T-cell (primary cell): ENCODE results near the gene C5orf15. TPM values are rescaled to one million over a fixed set of nuclear protein-coding genes. Genes with fewer than 3 reads are reported as not detected.
A peak's percentile ranks its signal among the peaks of the same experiment; 100 is the strongest.
"Not testable (repeated sequence)": the region's sequence is repeated elsewhere in the genome, so short reads cannot be mapped to it uniquely, and the experiment has no call there.

Source experiments
- ATAC-seq, 4 experiments: fragments of 200-7000 bp in 3 of 4; fragments of 150-1000 bp in 1 of 4; cut with Tn5 transposase; replicated peaks in 1 of 4; 1 replicate in 3 of 4; 2 replicates in 1 of 4; pipeline ENCODE4 v1.10.0; 2021; ENCODE audit warnings: moderate library complexity in 3 of 4, mild to moderate bottlenecking in 2 of 4, moderate number of reproducible peaks in 1 of 4
- CTCF ChIA-PET, 2 donors: fragments of 300-600 bp; sonication (Branson Sonifier 250); formaldehyde crosslinking; loops; one replicate each; lab custom pipeline; 2022; ENCODE audit warnings: antibody characterized with exemption in 2 of 2; lab: Charles Lee
- POLR2A ChIA-PET, 2 donors: fragments of 300-600 bp; sonication (Branson Sonifier 250); formaldehyde crosslinking; loops; one replicate each; lab custom pipeline; 2022; ENCODE audit warnings: antibody characterized with exemption in 2 of 2; lab: Charles Lee
- DNase-seq, 35 experiments: peaks; one replicate each; pipeline versions ENCODE4 v3.0.0 to v3.0.0-alpha.2; 2013 to 2023
- H3K27ac ChIP-seq: one replicate; pipeline ENCODE4 v1.5.1; 2013; ENCODE audit warnings: low read length
- H3K27me3 ChIP-seq, 2 experiments: replicated peaks in 1 of 2; 1 replicate in 1 of 2; 2 replicates in 1 of 2; pipeline versions ENCODE4 v1.6.1 to v1.7.0; 2013; ENCODE audit warnings: low read length in 1 of 2, mixed read lengths in 1 of 2; ENCODE audit not compliant: control insufficient read depth in 2 of 2, insufficient read depth in 2 of 2; ENCODE audit errors: extremely low read depth in 1 of 2
- H3K36me3 ChIP-seq, 2 donors: 1 replicate in 1 of 2; 2 replicates in 1 of 2; pipeline versions ENCODE4 v1.6.1 to v1.7.0; 2013; ENCODE audit warnings: low read length in 1 of 2; ENCODE audit not compliant: control insufficient read depth in 2 of 2, insufficient read depth in 1 of 2; ENCODE audit errors: extremely low read depth in 1 of 2
- H3K4me1 ChIP-seq, 2 experiments: 1 replicate in 1 of 2; 2 replicates in 1 of 2; pipeline versions ENCODE4 v1.6.1 to v1.7.0; 2013; ENCODE audit warnings: low read length in 2 of 2, mixed read lengths in 1 of 2; ENCODE audit not compliant: insufficient read depth in 2 of 2, control insufficient read depth in 1 of 2; ENCODE audit errors: extremely low read depth in 1 of 2
- H3K4me3 ChIP-seq, 2 donors: 1 replicate in 1 of 2; 2 replicates in 1 of 2; pipeline versions ENCODE4 v1.5.1 to v1.7.0; 2013; ENCODE audit warnings: mild to moderate bottlenecking in 2 of 2, low read length in 1 of 2, moderate library complexity in 1 of 2; ENCODE audit not compliant: control insufficient read depth in 1 of 2; ENCODE audit errors: extremely low read depth in 1 of 2
- H3K9me3 ChIP-seq: 2 replicates; pipeline ENCODE4 v1.7.0; 2013
- H3K27ac Mint-ChIP-seq, 2 donors: one replicate each; pipeline ENCODE4 v1.8.0; 2020 to 2021; ENCODE audit warnings: mild to moderate bottlenecking in 2 of 2, mixed read lengths in 2 of 2
- H3K27me3 Mint-ChIP-seq, 2 donors: one replicate each; pipeline ENCODE4 v1.8.0; 2021 to 2022; ENCODE audit warnings: mixed read lengths in 2 of 2
- H3K36me3 Mint-ChIP-seq: one replicate; pipeline ENCODE4 v1.8.0; 2021; ENCODE audit warnings: mixed read lengths
- H3K4me1 Mint-ChIP-seq, 3 donors: one replicate each; pipeline ENCODE4 v1.8.0; 2020 to 2022; ENCODE audit warnings: mixed read lengths in 3 of 3, mild to moderate bottlenecking in 1 of 3
- H3K4me3 Mint-ChIP-seq, 3 donors: one replicate each; pipeline ENCODE4 v1.8.0; 2020 to 2022; ENCODE audit warnings: mild to moderate bottlenecking in 3 of 3, mixed read lengths in 3 of 3, moderate library complexity in 3 of 3
- H3K9me3 Mint-ChIP-seq, 3 donors: one replicate each; pipeline ENCODE4 v1.8.0; 2020 to 2022; ENCODE audit warnings: mixed read lengths in 3 of 3
- whole genome bisulfite sequencing: methylation state at CpG from one replicate; pipeline ENCODE4 v1.1.5; 2013; ENCODE audit warnings: missing lambda C conversion rate; ENCODE audit not compliant: insufficient coverage; 5-methylcytosine and 5-hydroxymethylcytosine counted together
- total RNA-seq, 35 experiments: library from RNA in 6 of 35; stranded (reverse) in 6 of 35; fragments of 120-200 nt in 1 of 35; gene quantifications; one replicate each; pipeline versions ENCODE4 v1.2.1 to v1.2.4 and lab custom pipeline; 2013 to 2026

Gene C5orf15
- total RNA-seq, 5 donors from 2014 or later (not counting 1 experiment from before 2014, with no cell fraction given) = 12.6 to 14.7 (median 14.5) TPM

GRCh38 chr5:133962131-133962530 is 6.3 kb downstream of the C5orf15 start:
- peaks cover 1 to 16% of the 10 kb centered on the region in 2 donors for H3K36me3 ChIP-seq
- no peak overlapping the region for H3K4me3 ChIP-seq
- peaks cover 36 to 64% (median 59%) of the 10 kb centered on the region in 3 donors for H3K4me1 Mint-ChIP-seq
- no peaks in the 10 kb centered on the region for H3K9me3 ChIP-seq
- 86% methylated on average over 1 of the region's 2 CpGs for WGBS
- no peaks in the 10 kb centered on the region for H3K27me3 Mint-ChIP-seq
- no peak overlapping the region for H3K27ac Mint-ChIP-seq
- ChIA-PET CTCF (interaction anchor here (0.6 to 1.6 kb wide), 4 partner anchors 20 to 335 kb away, joined by 3 to 10 read pairs (median 3); no protein-coding TSS in a partner anchor), POLR2A (interaction anchor here in 1 of 2 donors (0.6 to 0.7 kb wide), 3 partner anchors 13 to 536 kb away, joined by 7 to 9 read pairs (median 8); no protein-coding TSS in a partner anchor)
- no peaks in the 10 kb centered on the region for H3K9me3 Mint-ChIP-seq
- H3K4me1 ChIP-seq = peaks cover 0 to 1% of the 10 kb centered on the region in 2 experiments
- peaks cover 33% of the 10 kb centered on the region for H3K36me3 Mint-ChIP-seq
- H3K27ac ChIP-seq = no peak overlapping the region
- ATAC-seq (no peak), DNase-seq (no peak)
- H3K4me3 Mint-ChIP-seq = no peak overlapping the region
- no peaks in the 10 kb centered on the region for H3K27me3 ChIP-seq

- ChIA-PET POLR2A (no interaction called here), CTCF (no interaction called here)
- peaks cover 26 to 46% (median 44%) of the 10 kb centered on the region in 3 donors for H3K4me1 Mint-ChIP-seq
- ATAC-seq = no peak
- H3K9me3 ChIP-seq = no peaks in the 10 kb centered on the region
- no peak overlapping the region for H3K27ac ChIP-seq
- DNase-seq = no peak
- no peaks in the 10 kb centered on the region for H3K27me3 Mint-ChIP-seq
- no CpG with 5 or more reads among the region's 11 CpGs for WGBS
- no peak overlapping the region for H3K27ac Mint-ChIP-seq
- H3K9me3 Mint-ChIP-seq = no peaks in the 10 kb centered on the region
- H3K36me3 ChIP-seq = peaks cover 4 to 31% of the 10 kb centered on the region in 2 donors
- H3K36me3 Mint-ChIP-seq = peaks cover 37% of the 10 kb centered on the region
- peaks cover 0 to 2% of the 10 kb centered on the region in 2 experiments for H3K4me1 ChIP-seq
- H3K4me3 Mint-ChIP-seq = no peak overlapping the region
- H3K27me3 ChIP-seq = no peaks in the 10 kb centered on the region
- H3K4me3 ChIP-seq = no peak overlapping the region
Observed at GRCh38 chr5:133959643-133960042, 8.8 kb downstream of the C5orf15 start.

GRCh38 chr5:133957591-133957990 is 10.8 kb downstream of the C5orf15 start:
- no peak overlapping the region for H3K27ac ChIP-seq
- POLR2A ChIA-PET = no interaction called here

GRCh38 chr5:133957080-133957479 is 11.3 kb downstream of the C5orf15 start:
- H3K27ac ChIP-seq = no peak overlapping the region
- ChIA-PET POLR2A (no interaction called here), CTCF (no interaction called here)
- WGBS = 100% methylated on average over 1 of the region's 4 CpGs
- Mint-ChIP-seq H3K4me1 (peaks cover 8 to 26% (median 26%) of the 10 kb centered on the region in 3 donors), H3K4me3 (no peak overlapping the region), H3K36me3 (peaks cover 35% of the 10 kb centered on the region), H3K27me3 (no peaks in the 10 kb centered on the region), H3K27ac (peak overlapping the region; percentile 65 to 68), H3K9me3 (no peaks in the 10 kb centered on the region)
- H3K36me3 ChIP-seq = peaks cover 8 to 34% of the 10 kb centered on the region in 2 donors
- H3K9me3 ChIP-seq = no peaks in the 10 kb centered on the region
- H3K27me3 ChIP-seq = no peaks in the 10 kb centered on the region
- H3K4me1 ChIP-seq = peaks cover 0 to 2% of the 10 kb centered on the region in 2 experiments
- ATAC-seq = no peak
- no peak for DNase-seq
- no peak overlapping the region for H3K4me3 ChIP-seq

More at GRCh38 chr5:133957591-133957990, 10.8 kb downstream of the C5orf15 start:
- Mint-ChIP-seq H3K27me3 (no peaks in the 10 kb centered on the region), H3K9me3 (no peaks in the 10 kb centered on the region), H3K36me3 (peaks cover 35% of the 10 kb centered on the region), H3K4me3 (no peak overlapping the region), H3K27ac (peak overlapping the region; percentile 65 to 68), H3K4me1 (peaks cover 13 to 31% (median 31%) of the 10 kb centered on the region in 3 donors)
- no peaks in the 10 kb centered on the region for H3K9me3 ChIP-seq
- H3K27me3 ChIP-seq = no peaks in the 10 kb centered on the region
- CTCF ChIA-PET = no interaction called here
- no peak overlapping the region for H3K4me3 ChIP-seq
- 20% methylated on average over 1 of the region's 1 CpG for WGBS
- DNase-seq (no peak), ATAC-seq (no peak)
- peaks cover 0 to 2% of the 10 kb centered on the region in 2 experiments for H3K4me1 ChIP-seq
- peaks cover 8 to 34% of the 10 kb centered on the region in 2 donors for H3K36me3 ChIP-seq

- DNase-seq, H3K27me3 ChIP-seq, ATAC-seq, H3K27ac ChIP-seq, H3K27me3 Mint-ChIP-seq, H3K4me3 ChIP-seq, H3K9me3 ChIP-seq, POLR2A ChIA-PET, CTCF ChIA-PET, H3K4me3 Mint-ChIP-seq, H3K27ac Mint-ChIP-seq, H3K9me3 Mint-ChIP-seq, H3K4me1 ChIP-seq: not testable (repeated sequence)
- H3K36me3 Mint-ChIP-seq = peaks cover 35% of the 10 kb centered on the region
- peaks cover 8 to 34% of the 10 kb centered on the region in 2 donors for H3K36me3 ChIP-seq
- peaks cover 7 to 24% (median 23%) of the 10 kb centered on the region in 3 donors for H3K4me1 Mint-ChIP-seq
- WGBS = no CpG with 5 or more reads among the region's 1 CpG
Observed at GRCh38 chr5:133956196-133956595, 12.2 kb downstream of the C5orf15 start.

- H3K4me1 Mint-ChIP-seq = peaks cover 7 to 8% (median 7%) of the 10 kb centered on the region in 3 donors
- peak overlapping the region in 1 of 2 donors; percentile 11 for H3K27ac Mint-ChIP-seq
- CTCF ChIA-PET = no interaction called here
Observed at GRCh38 chr5:133953568-133954145, 14.8 kb downstream of the C5orf15 start.

More at GRCh38 chr5:133953568-133954145, 14.8 kb downstream of the C5orf15 start:
- Mint-ChIP-seq H3K36me3 (peaks cover 24% of the 10 kb centered on the region), H3K9me3 (no peaks in the 10 kb centered on the region), H3K4me3 (no peak overlapping the region), H3K27me3 (no peaks in the 10 kb centered on the region)
- H3K27ac ChIP-seq = no peak overlapping the region
- H3K4me3 ChIP-seq = no peak overlapping the region
- WGBS = 95% methylated on average over 3 of the region's 10 CpGs
- ATAC-seq (no peak), DNase-seq (no peak)
- peaks cover 0 to 2% of the 10 kb centered on the region in 2 experiments for H3K4me1 ChIP-seq
- no peaks in the 10 kb centered on the region for H3K9me3 ChIP-seq
- POLR2A ChIA-PET = interaction anchor here (0.6 kb wide), 2 partner anchors 13 to 469 kb away, joined by 3 read pairs; no protein-coding TSS in a partner anchor
- no peaks in the 10 kb centered on the region for H3K27me3 ChIP-seq
- H3K36me3 ChIP-seq = peaks cover 8 to 27% of the 10 kb centered on the region in 2 donors
